COLO668 (cell line): ENCODE results near the gene PDCD10.

Experiments used
- DNase-seq: peaks from one replicate; lab custom pipeline; 2025; ENCODE audit not compliant: unreplicated experiment; lab: John Stamatoyannopoulos, UW

Gene PDCD10

GRCh38 chr3:167734498-167735232 lies at the start of gene PDCD10:
TSS of gene PDCD10 (minus strand) at chr3:167734892. CDS start at chr3:167720157, 14,735 bp downstream.
- peak; percentile 95 for DNase-seq

GRCh38 chr3:167783781-167784180 lies 49.1 kb upstream of the PDCD10 start:
- DNase-seq = no peak

DNA sequence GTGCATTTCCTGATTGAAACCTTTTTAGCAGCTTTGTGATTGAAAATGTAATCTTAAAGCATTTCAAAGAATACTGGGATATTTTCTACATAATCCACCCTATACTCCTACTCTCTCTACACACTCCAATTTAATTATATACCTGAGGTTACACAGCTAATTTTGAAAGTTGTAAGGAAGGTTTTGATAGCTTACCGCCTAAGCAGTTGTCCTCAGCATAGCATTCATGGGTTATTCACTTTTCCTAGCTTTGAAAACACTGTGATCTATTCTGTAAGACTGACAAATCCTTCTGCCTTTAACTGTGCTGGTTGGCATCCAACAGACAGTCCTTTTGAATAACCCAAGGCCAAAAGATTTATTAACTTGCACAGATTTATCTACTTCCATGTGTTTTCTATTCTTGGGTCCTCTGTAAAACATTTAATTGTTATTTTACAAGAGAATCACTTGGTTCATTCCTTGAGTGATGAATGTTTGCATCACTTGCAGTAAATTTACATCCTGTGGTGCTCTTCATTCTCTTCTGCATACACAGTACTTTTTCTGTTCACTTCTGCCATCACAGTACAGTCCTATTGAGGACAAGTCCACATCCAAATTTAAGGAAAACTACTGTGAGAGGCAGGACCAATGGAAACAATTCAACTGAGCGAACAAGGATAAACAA lies 45.7 kb upstream of the PDCD10 start:
- DNase-seq = no peak

- DNase-seq = no peak
These were observed 42.7 kb upstream of the PDCD10 start for GRCh38 chr3:167777356-167777755.

DNA sequence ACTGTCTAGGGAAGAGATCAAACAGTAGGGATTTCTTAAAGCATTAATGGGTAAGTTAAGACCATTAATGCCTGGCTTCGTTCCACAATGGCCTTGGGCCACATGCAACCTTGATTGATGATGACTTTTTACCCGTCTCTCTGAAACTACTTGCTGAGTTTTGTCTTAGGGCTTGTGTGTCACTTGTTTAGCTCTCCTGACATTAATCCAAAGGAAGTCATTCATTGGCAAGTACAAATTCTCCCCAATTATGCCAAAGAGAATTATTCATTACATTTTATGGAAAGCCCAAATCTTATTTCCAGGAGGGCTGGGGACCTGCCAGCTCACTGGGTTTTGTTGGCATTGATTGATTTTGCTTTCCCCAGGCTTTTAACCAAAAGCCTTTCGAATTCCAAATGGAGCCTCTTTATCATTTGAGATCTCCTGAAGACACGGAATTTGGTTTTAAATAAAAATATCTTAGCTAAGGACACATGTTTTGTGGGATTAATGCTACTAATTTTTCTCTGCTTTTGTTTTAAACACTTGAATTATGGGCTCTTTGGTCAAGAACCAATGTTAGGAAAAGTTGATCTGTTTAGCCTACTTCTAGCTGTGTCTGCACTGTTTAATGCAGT lies 41.5 kb upstream of the PDCD10 start:
- DNase-seq = no peak

- DNase-seq = no peak
These were observed 38.9 kb upstream of the PDCD10 start for GRCh38 chr3:167773584-167773983.

GRCh38 chr3:167772992-167773391 lies 38.3 kb upstream of the PDCD10 start:
- DNase-seq = no peak

- no peak for DNase-seq
These were observed 27.6 kb upstream of the PDCD10 start for GRCh38 chr3:167762296-167762695.

GRCh38 chr3:167761302-167761701 lies 26.6 kb upstream of the PDCD10 start:
- DNase-seq = no peak

GRCh38 chr3:167754049-167754448 lies 19.4 kb upstream of the PDCD10 start:
- no peak for DNase-seq

- DNase-seq = no peak
These were observed 15.7 kb upstream of the PDCD10 start for GRCh38 chr3:167750272-167750971.

- no peak for DNase-seq
These were observed 15.0 kb upstream of the PDCD10 start for GRCh38 chr3:167749728-167750127.

GRCh38 chr3:167749209-167749608 lies 14.5 kb upstream of the PDCD10 start:
- no peak for DNase-seq

- DNase-seq = no peak
These were observed 9.1 kb upstream of the PDCD10 start for GRCh38 chr3:167743799-167744198.

- DNase-seq = no peak
These were observed 7.6 kb upstream of the PDCD10 start for GRCh38 chr3:167742338-167742737.

DNA sequence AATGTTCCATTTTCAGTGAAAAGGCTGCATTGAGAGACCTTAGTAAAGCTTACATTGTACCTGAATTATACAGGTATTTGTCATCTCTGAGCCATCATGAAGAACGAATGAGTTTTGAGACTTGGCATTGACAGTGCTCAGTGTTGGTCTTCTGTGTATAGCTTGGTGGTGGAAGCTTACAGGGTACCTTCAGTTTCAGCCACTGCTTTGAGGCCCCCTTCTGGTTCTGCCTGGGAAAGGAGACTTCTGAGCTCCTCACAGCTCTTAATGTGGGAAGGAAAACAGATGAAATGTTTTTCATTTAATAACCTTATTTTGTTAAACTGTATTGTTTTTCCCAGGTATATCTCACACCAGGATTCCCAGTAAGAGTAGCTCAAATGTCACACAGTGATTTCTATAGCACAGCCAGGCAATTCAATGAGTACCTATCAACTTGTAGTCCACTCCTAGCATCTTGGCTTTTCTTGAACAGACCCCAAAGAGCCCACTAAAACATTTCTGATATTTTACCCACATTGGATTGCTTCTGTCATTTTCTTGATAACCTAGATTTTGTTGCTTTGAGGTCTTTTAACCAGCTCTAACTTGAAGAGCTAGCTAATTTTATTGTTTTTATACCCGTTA lies 6.4 kb upstream of the PDCD10 start:
- DNase-seq = peak; percentile 4

DNA sequence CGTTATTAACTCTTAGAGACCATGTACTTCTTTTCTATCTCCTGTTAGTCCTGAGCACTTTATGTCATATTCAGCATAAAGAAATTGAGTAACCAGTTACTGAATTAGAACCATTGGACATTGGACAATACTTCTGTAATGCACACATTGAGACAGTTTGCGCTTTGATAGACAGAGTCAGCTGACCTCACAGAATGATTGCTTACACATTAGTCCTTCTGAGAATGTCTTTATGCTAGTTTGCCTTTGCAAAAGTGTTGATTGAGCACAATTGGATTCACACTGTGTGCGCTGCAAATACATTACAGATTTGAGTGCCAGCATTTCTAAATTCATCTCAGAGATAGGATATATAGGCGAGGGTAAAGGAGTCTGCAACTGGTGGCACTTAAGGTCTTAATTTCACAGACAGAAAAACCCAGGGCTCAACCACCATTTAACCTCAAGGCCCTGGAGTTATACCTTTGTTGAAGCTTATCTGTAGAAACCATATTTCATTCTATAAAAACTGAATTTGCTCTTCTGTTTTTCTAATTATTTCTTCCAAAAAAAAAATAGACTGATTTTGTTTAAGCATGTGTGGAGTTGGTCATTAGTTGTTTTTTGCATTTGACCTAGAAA lies 4.6 kb upstream of the PDCD10 start:
- no peak for DNase-seq

DNA sequence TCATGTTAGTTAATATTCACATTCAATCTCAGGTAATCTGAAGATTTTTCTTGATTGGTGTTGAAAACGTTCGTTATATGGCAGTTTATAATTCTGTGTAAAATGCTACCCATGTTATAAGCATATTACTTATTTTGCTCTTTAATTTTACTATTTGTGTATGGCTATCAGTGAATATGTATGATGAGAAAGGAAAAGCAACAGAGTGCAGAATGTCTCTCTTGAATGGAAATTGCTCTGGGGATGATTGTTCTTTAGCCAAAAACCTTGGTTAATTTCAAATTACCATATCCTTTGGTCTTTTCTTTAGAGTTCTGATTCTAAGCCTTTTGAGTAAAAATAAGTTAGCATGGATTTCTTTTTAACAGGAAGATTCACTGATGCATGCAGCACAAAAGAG lies 3.3 kb upstream of the PDCD10 start:
- DNase-seq = no peak

DNA sequence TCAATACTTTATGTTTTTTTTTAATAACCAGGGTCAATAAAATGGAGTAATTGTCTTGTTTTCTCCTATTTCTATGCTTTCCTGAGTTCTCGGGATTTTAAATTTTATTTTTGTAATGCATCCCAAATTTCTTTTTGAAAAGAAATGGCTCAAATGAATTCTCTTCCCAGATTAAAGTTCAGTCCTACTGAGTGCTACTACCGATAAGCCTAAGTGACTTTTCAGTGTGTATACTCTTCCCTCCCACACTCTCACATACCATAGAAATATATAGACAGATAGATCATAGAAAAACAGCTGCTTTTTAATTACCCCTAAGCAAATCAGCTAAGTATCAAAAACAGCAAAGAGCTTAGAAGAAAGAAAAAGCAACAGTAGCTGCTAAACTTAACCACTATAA lies 2.3 kb upstream of the PDCD10 start:
- DNase-seq = no peak

- no peak for DNase-seq
These were observed 1.6 kb upstream of the PDCD10 start for GRCh38 chr3:167736264-167736787.
